Pancreas (tissue), 10 donors: ENCODE results near the gene ERC1. TPM values are rescaled to one million over a fixed set of nuclear protein-coding genes. Genes with fewer than 3 reads are reported as not detected.
A peak's percentile ranks its signal among the peaks of the same experiment; 100 is the strongest.

ENCODE experiments used
- ATAC-seq, 4 donors: fragments of 200-7000 bp; cut with Tn5 transposase; one replicate each; pipeline versions ENCODE4 v1.8.0 to v1.9.1; 2020; ENCODE audit warnings: mild to moderate bottlenecking in 4 of 4, moderate library complexity in 4 of 4
- DNase-seq, 6 donors: peaks; one replicate each; pipeline ENCODE4 v3.0.0-alpha.2; 2020
- FAIRE-seq: peaks from 2 replicates; lab custom pipeline; 2012; peaks lifted over from hg19 to GRCh38; lab: Jason Lieb, UNC
- H3K27ac ChIP-seq, 4 donors: fragments of 200-600 bp; sonication (generic); 1 replicate in 3 of 4; 2 replicates in 1 of 4; pipeline versions ENCODE4 v1.5.0 to v1.8.0; 2020
- H3K27me3 ChIP-seq, 4 donors: fragments of 200-600 bp; one replicate each; pipeline ENCODE4 v1.8.0; 2021
- H3K36me3 ChIP-seq, 3 donors: fragments of 200-600 bp; sonication (generic) in 1 of 3; one replicate each; pipeline versions ENCODE4 v1.5.0 to v1.8.0; 2020 to 2021
- H3K4me1 ChIP-seq, 3 donors: fragments of 200-600 bp; one replicate each; pipeline ENCODE4 v1.8.0; 2021
- H3K4me3 ChIP-seq, 4 donors: fragments of 200-600 bp; sonication (generic) in 2 of 4; one replicate each; pipeline versions ENCODE4 v1.5.0 to v1.8.0; 2020 to 2021
- H3K9me3 ChIP-seq, 4 donors: fragments of 200-600 bp; one replicate each; pipeline ENCODE4 v1.8.0; 2021
- CTCF ChIP-seq, 4 donors: fragments of 200-600 bp; sonication (generic) in 3 of 4; IDR thresholded peaks; one replicate each; pipeline versions ENCODE4 v1.5.0 to v1.8.0; 2021; ENCODE audit warnings: antibody characterized with exemption in 4 of 4
- WGBS, 2 donors: extraction: QIAGEN DNeasy Blood & Tissue Kit; methylation state at CpG; one replicate each; pipeline ENCODE4 v1.1.7; 2013; 5-methylcytosine and 5-hydroxymethylcytosine counted together
- intact Hi-C, 3 donors: fragments of 100-400 bp; cut with DNase I; formaldehyde crosslinking; loops; one replicate each; pipeline versions ENCODE4 v1.11.1 to v1.14.2; 2022
- polyA plus RNA-seq, 2 donors: library from polyadenylated mRNA; stranded (reverse); fragments of 200-250 nt; gene quantifications; one replicate each; pipeline ENCODE4 v1.2.3, GENCODE V29; 2013
- total RNA-seq, 6 donors: library from RNA; stranded (reverse); fragmentation: NEBNext Ultra II Directional in 4 of 6; extraction: Animal tissue kit (Norgen Biotek cat#: 25700) in 4 of 6; gene quantifications; one replicate each; pipeline versions ENCODE4 v1.2.1 to v1.2.4, GENCODE V29; 2021 to 2023
- donor health status: healthy with polysubstance abuse.
- donor health status: DM: no; HTN: no; CAD: no; lungs with moderate emphysema.
- donor health status: DM: no; HTN: no; CAD: no.
- donor health status: control.
- donor health status: control.
- donor health status: Bipolar disorder and iron deficiency.
- donor health status: DM: yes; HTN: yes; CAD: no.
- donor health status: DM: no; HTN: no; CAD: no.
- donor health status: DM: no; HTN: no; CAD: no.
- donor health status: DM: yes; HTN: yes; CAD: no.

Gene ERC1
- total and polyA plus RNA-seq, 8 donors, result 4.1 to 41.4 (median 20.5) TPM

GRCh38 chr12:1306817-1307216, 315.8 kb downstream of the ERC1 start:
- TF ChIP-seq CTCF (IDR thresholded peaks at IDR 0.05), result no peak
- Histone ChIP-seq H3K4me1 (peaks cover 17 to 41% (median 32%) of the 10 kb centered on the region in 3 donors), H3K9me3 (no peaks in the 10 kb centered on the region), H3K36me3 (no peaks in the 10 kb centered on the region), H3K27ac (peak overlapping the region in 2 of 4 donors; percentile 50 to 62), H3K27me3 (no peaks in the 10 kb centered on the region), H3K4me3 (no peak overlapping the region)
- DNase-seq (no peak), FAIRE-seq (no peak), ATAC-seq (no peak)
- intact Hi-C loops, result no loop called here
- 46 to 53% methylated on average over 4 of the region's 4 CpGs for WGBS, 2 donors

- H3K4me1 ChIP-seq, result peaks cover 19 to 46% (median 36%) of the 10 kb centered on the region in 3 donors
- no peaks in the 10 kb centered on the region for H3K9me3 ChIP-seq
- ATAC-seq (no peak), FAIRE-seq (no peak), DNase-seq (no peak)
- H3K4me3 ChIP-seq, result no peak overlapping the region
- intact Hi-C loops, result no loop called here
- no peak for TF ChIP-seq CTCF (IDR thresholded peaks at IDR 0.05)
- no peaks in the 10 kb centered on the region for H3K36me3 ChIP-seq
- no peak overlapping the region for H3K27ac ChIP-seq
- H3K27me3 ChIP-seq, result no peaks in the 10 kb centered on the region
- WGBS, 2 donors, result 91 to 93% methylated on average over 1 of the region's 1 CpG
Observed at GRCh38 chr12:1307796-1308195, 316.8 kb downstream of the ERC1 start.

GRCh38 chr12:1309613-1310012, 318.6 kb downstream of the ERC1 start:
- WGBS, 2 donors, result 76 to 81% methylated on average over 8 of the region's 8 CpGs

GRCh38 chr12:1310653-1311052, 319.6 kb downstream of the ERC1 start:
- ATAC-seq (peak in 3 of 4 donors; percentile 42 to 55 (median 49)), DNase-seq (no peak), FAIRE-seq (no peak)
- H3K4me3 ChIP-seq, result no peak overlapping the region
- H3K36me3 ChIP-seq, result no peaks in the 10 kb centered on the region
- H3K4me1 ChIP-seq, result peaks cover 15 to 39% (median 36%) of the 10 kb centered on the region in 3 donors
- H3K9me3 ChIP-seq, result no peaks in the 10 kb centered on the region
- WGBS, 2 donors, result 28% methylated on average over 4 of the region's 4 CpGs
- H3K27me3 ChIP-seq, result no peaks in the 10 kb centered on the region
- intact Hi-C loops, result no loop called here
- no peak for TF ChIP-seq CTCF (IDR thresholded peaks at IDR 0.05)
- peak overlapping the region in 2 of 4 donors; percentile 1 to 36 for H3K27ac ChIP-seq

More at GRCh38 chr12:1309613-1310012, 318.6 kb downstream of the ERC1 start:
- H3K27ac ChIP-seq, result no peak overlapping the region
- no peaks in the 10 kb centered on the region for H3K27me3 ChIP-seq
- FAIRE-seq (no peak), DNase-seq (no peak), ATAC-seq (no peak)
- H3K36me3 ChIP-seq, result no peaks in the 10 kb centered on the region
- peaks cover 19 to 46% (median 36%) of the 10 kb centered on the region in 3 donors for H3K4me1 ChIP-seq
- intact Hi-C loops, result no loop called here
- H3K4me3 ChIP-seq, result no peak overlapping the region
- TF ChIP-seq CTCF (IDR thresholded peaks at IDR 0.05), result no peak
- H3K9me3 ChIP-seq, result no peaks in the 10 kb centered on the region

- Histone ChIP-seq H3K27me3 (no peaks in the 10 kb centered on the region), H3K4me1 (peaks cover 13 to 35% (median 35%) of the 10 kb centered on the region in 3 donors), H3K36me3 (no peaks in the 10 kb centered on the region), H3K9me3 (no peaks in the 10 kb centered on the region), H3K4me3 (no peak overlapping the region), H3K27ac (peak overlapping the region in 3 of 4 donors; percentile 1 to 36 (median 7))
- no peak for TF ChIP-seq CTCF (IDR thresholded peaks at IDR 0.05)
- FAIRE-seq, result peak; percentile 47
- intact Hi-C loops, result no loop called here
- WGBS, 2 donors, result 15 to 17% methylated on average over 1 of the region's 1 CpG
- peak; percentile 35 to 74 (median 69) for ATAC-seq
- DNase-seq, result no peak
Observed at GRCh38 chr12:1311145-1311544, 320.1 kb downstream of the ERC1 start.
